WTC11 (cell line): ENCODE measurements around the gene PAM. TPM values are rescaled to one million over a fixed set of nuclear protein-coding genes. Genes with fewer than 3 reads are reported as not detected.

Experiments
- ATAC-seq: fragments of 200-7000 bp; cut with Tn5 transposase; 2 replicates; pipeline ENCODE4 v1.10.0; 2021; ENCODE audit warnings: mild to moderate bottlenecking, moderate library complexity
- CTCF ChIA-PET: fragments of 300-600 bp; sonication (Branson Sonifier 250); formaldehyde crosslinking; loops from one replicate; lab custom pipeline; 2021; ENCODE audit warnings: antibody characterized with exemption; lab: Charles Lee
- POLR2A ChIA-PET: fragments of 350-600 bp; sonication (Branson Sonifier 250); formaldehyde crosslinking; loops from one replicate; lab custom pipeline; 2021; ENCODE audit warnings: antibody characterized with exemption; lab: Charles Lee
- DNase-seq: peaks from one replicate; pipeline ENCODE4 v3.0.0; 2021; ENCODE audit warnings: low spot score
- H3K27ac Mint-ChIP-seq: 2 replicates; pipeline ENCODE4 v1.8.0; 2021; ENCODE audit warnings: mixed read lengths
- H3K27me3 Mint-ChIP-seq: 2 replicates; pipeline ENCODE4 v1.8.0; 2021; ENCODE audit warnings: low read depth, mild to moderate bottlenecking, moderate library complexity, mixed read lengths
- H3K36me3 Mint-ChIP-seq: 2 replicates; pipeline ENCODE4 v1.8.0; 2021; ENCODE audit warnings: mixed read lengths
- H3K4me1 Mint-ChIP-seq: 2 replicates; pipeline ENCODE4 v1.8.0; 2022; ENCODE audit warnings: mixed read lengths
- H3K4me3 Mint-ChIP-seq: 2 replicates; pipeline ENCODE4 v1.8.0; 2021; ENCODE audit warnings: mild to moderate bottlenecking, moderate library complexity, mixed read lengths
- H3K9me3 Mint-ChIP-seq: 2 replicates; pipeline ENCODE4 v1.8.0; 2021; ENCODE audit warnings: mixed read lengths
- ATF6 ChIP-seq: sonication (generic); formaldehyde crosslinking; IDR thresholded peaks from 2 replicates; pipeline ENCODE4 v1.8.1; 2023; ENCODE audit warnings: mild to moderate bottlenecking, missing genetic modification reagents
- CBFB ChIP-seq: sonication (generic); formaldehyde crosslinking; IDR thresholded peaks from 2 replicates; pipeline ENCODE4 v1.8.1; 2022; ENCODE audit warnings: mild to moderate bottlenecking, low read depth, missing genetic modification reagents
- CDX4 ChIP-seq: fragments of 250-450 bp; sonication (Bioruptor Pico); IDR thresholded peaks from 2 replicates; pipeline ENCODE4 v1.9.0; 2021; ENCODE audit warnings: moderate library complexity, mild to moderate bottlenecking, inconsistent platforms, borderline replicate concordance
- CREM ChIP-seq: sonication (generic); formaldehyde crosslinking; IDR thresholded peaks from 2 replicates; pipeline ENCODE4 v1.8.1; 2022; ENCODE audit warnings: mild to moderate bottlenecking, missing genetic modification reagents, moderate library complexity
- ELF4 ChIP-seq: sonication (generic); formaldehyde crosslinking; IDR thresholded peaks from 2 replicates; pipeline ENCODE4 v1.8.1; 2022; ENCODE audit warnings: low read depth, mild to moderate bottlenecking, moderate library complexity, missing genetic modification reagents
- EMX1 ChIP-seq: fragments of 250-450 bp; sonication (Bioruptor Pico); IDR thresholded peaks from 2 replicates; pipeline ENCODE4 v1.8.0; 2021; ENCODE audit warnings: mild to moderate bottlenecking
- GRHL2 ChIP-seq: fragments of 250-450 bp; sonication (Bioruptor Pico); IDR thresholded peaks from 2 replicates; pipeline ENCODE4 v1.8.0; 2022; ENCODE audit warnings: mild to moderate bottlenecking, moderate library complexity; ENCODE audit not compliant: insufficient replicate concordance, severe bottlenecking
- KAT7 ChIP-seq: sonication (generic); formaldehyde crosslinking; IDR thresholded peaks from 2 replicates; pipeline ENCODE4 v1.8.1; 2023; ENCODE audit warnings: missing genetic modification reagents, mild to moderate bottlenecking, borderline replicate concordance
- MXD4 ChIP-seq: fragments of 250-450 bp; sonication (Bioruptor Pico); IDR thresholded peaks from 2 replicates; pipeline ENCODE4 v1.8.0; 2021; ENCODE audit warnings: mild to moderate bottlenecking, moderate library complexity, borderline replicate concordance
- SOX15 ChIP-seq: fragments of 250-450 bp; sonication (Bioruptor Pico); IDR thresholded peaks from 2 replicates; pipeline ENCODE4 v1.9.0; 2021; ENCODE audit warnings: mild to moderate bottlenecking
- ZNF232 ChIP-seq: sonication (generic); formaldehyde crosslinking; IDR thresholded peaks from 2 replicates; pipeline ENCODE4 v1.8.0; 2022; ENCODE audit warnings: mild to moderate bottlenecking, missing genetic modification reagents
- ZNF263 ChIP-seq: sonication (generic); formaldehyde crosslinking; IDR thresholded peaks from 2 replicates; pipeline ENCODE4 v1.8.1; 2022; ENCODE audit warnings: low read depth, mild to moderate bottlenecking, moderate library complexity, missing genetic modification reagents
- ZNF396 ChIP-seq: fragments of 250-450 bp; sonication (Bioruptor Pico); IDR thresholded peaks from 2 replicates; pipeline ENCODE4 v1.8.0; 2021; ENCODE audit warnings: mild to moderate bottlenecking, moderate library complexity, borderline replicate concordance
- ZNF512 ChIP-seq: sonication (generic); formaldehyde crosslinking; IDR thresholded peaks from 2 replicates; pipeline ENCODE4 v1.8.1; 2022; ENCODE audit warnings: missing genetic modification reagents, borderline replicate concordance
- ZNF532 ChIP-seq: fragments of 250-450 bp; sonication (Bioruptor Pico); IDR thresholded peaks from 2 replicates; pipeline ENCODE4 v1.9.0; 2021; ENCODE audit warnings: mild to moderate bottlenecking, borderline replicate concordance
- total RNA-seq: library from RNA; stranded (reverse); gene quantifications from 3 replicates; pipeline ENCODE4 v1.2.3, GENCODE V29; 2021

PAM gene
- total RNA-seq, 1 experiment from 2014 or later = 52.3 TPM

GRCh38 chr5:102965653-102966052 lies 210.5 kb downstream of the PAM start (continued):
- TF ChIP-seq CDX4 (CRISPR knock-in tag) = no peak

- H3K36me3 Mint-ChIP-seq = 0 out of 2 replicates have a peak, but pooled peaks cover 3% of the 10 kb centered on the region
- H3K4me3 Mint-ChIP-seq = no peak overlapping the region
- H3K9me3 Mint-ChIP-seq = no peaks in the 10 kb centered on the region; the same call in 1 of the 2 replicates
- ATAC-seq (no peak), DNase-seq (no peak)
- 0 out of 2 replicates have a peak, but pooled peaks cover 3% of the 10 kb centered on the region for H3K4me1 Mint-ChIP-seq
- ChIA-PET CTCF (interaction anchor here (1.1 kb wide), 1 partner anchor 289 kb away, joined by 4 read pairs; no protein-coding TSS in a partner anchor), POLR2A (no interaction called here)
- no peak for TF ChIP-seq GRHL2
- TF ChIP-seq CBFB = no peak
- no peak for TF ChIP-seq ZNF263 (CRISPR knock-in tag)
- TF ChIP-seq MXD4 (CRISPR knock-in tag) = no peak
- no peak for TF ChIP-seq CREM (CRISPR knock-in tag)
- TF ChIP-seq KAT7 (CRISPR knock-in tag) = no peak
- TF ChIP-seq EMX1 (CRISPR knock-in tag) = no peak
- no peak for TF ChIP-seq ZNF512 (CRISPR knock-in tag)
- no peak for TF ChIP-seq ATF6 (CRISPR knock-in tag)
- peak overlapping the region; percentile 4; the same call in 1 of the 2 replicates for H3K27ac Mint-ChIP-seq
- H3K27me3 Mint-ChIP-seq = no peaks in the 10 kb centered on the region
Measured at GRCh38 chr5:102969641-102970040, 214.5 kb downstream of the PAM start.

GRCh38 chr5:102971676-102972293 lies 216.7 kb downstream of the PAM start:
- ATAC-seq (peak; percentile 60), DNase-seq (no peak)
- Mint-ChIP-seq H3K4me3 (no peak overlapping the region), H3K27me3 (no peaks in the 10 kb centered on the region), H3K27ac (no peak overlapping the region), H3K36me3 (0 out of 2 replicates have a peak, but pooled peaks cover 3% of the 10 kb centered on the region), H3K9me3 (no peaks in the 10 kb centered on the region; the same call in 1 of the 2 replicates), H3K4me1 (peaks cover 3% of the 10 kb centered on the region; the same call in 1 of the 2 replicates)
- ChIA-PET CTCF (interaction anchor here (1.0 to 1.5 kb wide), 2 partner anchors 168 to 290 kb away, joined by 3 to 4 read pairs; no protein-coding TSS in a partner anchor), POLR2A (no interaction called here)
- no peak for TF ChIP-seq ZNF232
- TF ChIP-seq SOX15 = no peak
- TF ChIP-seq ZNF532 (CRISPR knock-in tag) = no peak
- TF ChIP-seq ELF4 (CRISPR knock-in tag) = no peak
- no peak for TF ChIP-seq ZNF396 (CRISPR knock-in tag)
